ENCODE results near the gene SEC14L1. TPM values are rescaled to one million over a fixed set of nuclear protein-coding genes. Genes with fewer than 3 reads are reported as not detected.

SEC14L1 gene
- total RNA-seq, 1 donor from 2014 or later: 92.2 TPM

DNA sequence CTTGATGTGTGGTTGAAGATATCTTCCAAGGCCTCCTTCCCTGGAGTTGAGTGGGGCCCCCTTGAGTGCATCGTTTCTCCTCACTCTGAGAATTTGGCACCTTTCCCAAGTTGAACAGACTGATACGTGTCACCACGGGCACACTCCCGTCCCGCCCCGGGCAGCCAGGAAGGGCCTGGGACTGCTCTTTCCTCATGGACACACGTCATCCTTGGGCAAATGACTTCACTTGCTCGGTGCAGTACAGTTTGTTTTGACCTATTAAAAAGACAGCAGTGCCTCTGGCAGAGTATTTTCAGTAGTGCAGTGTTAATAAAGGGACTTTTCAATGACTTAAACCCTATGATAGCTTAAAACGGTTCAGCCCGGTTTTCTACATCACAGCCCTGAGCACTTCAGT, 59.9 kb downstream of the SEC14L1 start:
- no peak for DNase-seq (ENCODE audit: low spot score)
- H3K27me3 Mint-ChIP-seq (ENCODE audit: low read depth): no peaks in the 10 kb centered on the region
- no peak overlapping the region for H3K27ac Mint-ChIP-seq
- no peaks in the 10 kb centered on the region for H3K4me1 Mint-ChIP-seq (ENCODE audit: low read depth)
- peaks cover 85% of the 10 kb centered on the region for H3K36me3 Mint-ChIP-seq (ENCODE audit: low read depth)
- no peak overlapping the region for H3K4me3 Mint-ChIP-seq (ENCODE audit: low read depth)
- H3K9me3 Mint-ChIP-seq: no peaks in the 10 kb centered on the region
- intact Hi-C loops (cut with micrococcal nuclease): no loop called here

DNA sequence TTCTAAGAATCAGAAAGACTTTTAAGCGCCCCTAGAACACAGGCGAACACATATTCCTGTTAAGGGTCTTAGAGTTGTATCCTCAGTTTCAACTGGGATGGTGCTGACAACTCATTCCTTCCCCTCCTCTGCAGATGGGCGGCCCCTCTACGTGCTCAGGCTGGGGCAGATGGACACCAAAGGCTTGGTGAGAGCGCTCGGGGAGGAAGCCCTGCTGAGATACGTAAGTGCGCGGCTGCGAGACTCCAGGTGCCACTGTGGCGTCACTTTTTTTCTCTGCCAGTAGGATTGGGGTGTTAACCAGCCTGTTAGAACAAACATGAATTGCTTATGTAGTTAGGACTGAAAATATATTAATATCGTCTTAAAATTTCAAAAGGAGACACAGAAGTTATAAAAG, 62.7 kb downstream of the SEC14L1 start:
- Mint-ChIP-seq H3K9me3 (no peaks in the 10 kb centered on the region), H3K4me1 (ENCODE audit: low read depth) (no peaks in the 10 kb centered on the region), H3K4me3 (ENCODE audit: low read depth) (no peak overlapping the region), H3K27ac (no peak overlapping the region), H3K27me3 (ENCODE audit: low read depth) (no peaks in the 10 kb centered on the region), H3K36me3 (ENCODE audit: low read depth) (peaks cover 82% of the 10 kb centered on the region)
- intact Hi-C loops (cut with micrococcal nuclease): no loop called here
- no peak for DNase-seq (ENCODE audit: low spot score)

DNA sequence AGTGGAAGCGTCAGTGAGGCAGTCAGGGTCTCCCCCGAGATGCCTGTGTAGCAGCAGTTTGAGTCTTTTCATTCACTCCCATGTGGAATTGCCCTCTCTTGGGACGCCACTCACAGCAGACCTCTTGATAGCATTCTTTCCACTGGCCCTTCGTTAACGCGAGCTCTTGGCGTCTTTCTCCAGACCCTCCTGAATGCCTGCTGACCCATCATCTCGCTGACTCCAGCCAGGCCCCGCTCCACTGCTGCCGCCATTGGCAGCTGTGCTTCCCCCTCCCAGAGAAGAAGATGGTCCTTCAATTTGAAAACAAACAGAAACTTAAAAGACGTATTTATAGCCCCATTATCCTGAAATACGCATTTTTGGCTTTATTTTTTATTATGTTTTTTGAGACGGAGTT, 63.1 kb downstream of the SEC14L1 start:
- no peak overlapping the region for H3K4me3 Mint-ChIP-seq (ENCODE audit: low read depth)
- no peak overlapping the region for H3K27ac Mint-ChIP-seq
- no peaks in the 10 kb centered on the region for H3K9me3 Mint-ChIP-seq
- no peaks in the 10 kb centered on the region for H3K4me1 Mint-ChIP-seq (ENCODE audit: low read depth)
- intact Hi-C loops (cut with micrococcal nuclease): no loop called here
- no peaks in the 10 kb centered on the region for H3K27me3 Mint-ChIP-seq (ENCODE audit: low read depth)
- peaks cover 81% of the 10 kb centered on the region for H3K36me3 Mint-ChIP-seq (ENCODE audit: low read depth)
- no peak for DNase-seq (ENCODE audit: low spot score)

DNA sequence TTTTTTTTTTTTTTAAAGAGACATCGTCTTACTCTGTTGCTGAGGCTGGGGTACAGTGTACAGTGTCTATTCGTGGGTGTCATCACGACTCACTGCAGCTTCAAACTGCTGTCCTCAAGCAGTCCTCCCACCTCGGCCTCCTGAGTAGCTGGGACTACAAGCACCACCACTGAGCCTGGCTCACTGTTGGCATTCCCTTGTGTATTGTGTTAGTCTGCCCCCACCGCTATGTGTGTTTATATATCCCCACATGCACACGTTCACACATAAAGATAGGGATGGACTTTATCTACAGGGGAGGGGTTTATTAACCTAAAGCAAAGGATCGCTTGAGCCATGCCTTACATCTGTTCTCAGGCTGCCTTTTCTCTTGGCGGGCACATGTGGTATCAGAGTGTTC, 63.8 kb downstream of the SEC14L1 start:
- H3K27ac Mint-ChIP-seq: no peak overlapping the region
- no peaks in the 10 kb centered on the region for H3K9me3 Mint-ChIP-seq
- no peaks in the 10 kb centered on the region for H3K27me3 Mint-ChIP-seq (ENCODE audit: low read depth)
- H3K4me3 Mint-ChIP-seq (ENCODE audit: low read depth): no peak overlapping the region
- H3K4me1 Mint-ChIP-seq (ENCODE audit: low read depth): no peaks in the 10 kb centered on the region
- no peak for DNase-seq (ENCODE audit: low spot score)
- H3K36me3 Mint-ChIP-seq (ENCODE audit: low read depth): peaks cover 80% of the 10 kb centered on the region
- intact Hi-C loops (cut with micrococcal nuclease): no loop called here

DNA sequence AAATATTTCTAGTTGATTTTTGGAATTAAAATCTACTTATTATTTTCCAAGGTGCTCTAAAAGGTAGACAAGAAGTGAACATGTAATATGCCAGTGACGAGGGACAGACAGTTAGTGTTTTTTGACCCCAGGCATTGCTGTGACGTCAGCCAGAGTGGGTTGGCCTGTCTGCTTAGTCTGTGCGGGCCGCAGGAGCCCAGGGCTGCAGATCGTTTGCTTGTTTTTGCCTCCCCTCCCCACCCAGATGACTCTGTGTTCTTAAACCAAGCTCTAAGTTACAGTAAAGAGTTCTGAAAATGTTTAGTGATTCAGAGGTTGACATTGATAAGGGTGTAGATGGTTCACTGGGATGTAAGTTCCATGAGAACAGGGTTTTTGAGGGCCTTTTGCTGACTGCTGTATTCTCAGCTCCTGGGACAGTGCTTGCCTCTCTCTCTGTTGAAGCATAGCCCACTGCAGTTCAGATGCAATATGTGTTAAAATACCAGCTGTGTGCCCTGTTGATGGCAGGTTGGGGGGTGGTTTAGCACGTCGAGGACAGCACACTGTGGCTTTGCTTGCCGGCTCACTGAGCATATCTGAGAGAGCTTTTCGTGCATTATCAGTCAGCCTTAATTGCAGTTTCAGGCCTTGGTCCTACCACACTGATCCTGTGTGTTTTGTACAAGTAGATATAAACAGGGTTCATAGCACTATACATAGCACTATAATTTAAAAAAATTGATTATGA, 64.8 kb downstream of the SEC14L1 start:
- peaks cover 82% of the 10 kb centered on the region for H3K36me3 Mint-ChIP-seq (ENCODE audit: low read depth)
- H3K9me3 Mint-ChIP-seq: no peaks in the 10 kb centered on the region
- no peak overlapping the region for H3K27ac Mint-ChIP-seq
- DNase-seq (ENCODE audit: low spot score): no peak
- no peak overlapping the region for H3K4me3 Mint-ChIP-seq (ENCODE audit: low read depth)
- intact Hi-C loops (cut with micrococcal nuclease): no loop called here
- no peaks in the 10 kb centered on the region for H3K27me3 Mint-ChIP-seq (ENCODE audit: low read depth)
- H3K4me1 Mint-ChIP-seq (ENCODE audit: low read depth): no peaks in the 10 kb centered on the region

DNA sequence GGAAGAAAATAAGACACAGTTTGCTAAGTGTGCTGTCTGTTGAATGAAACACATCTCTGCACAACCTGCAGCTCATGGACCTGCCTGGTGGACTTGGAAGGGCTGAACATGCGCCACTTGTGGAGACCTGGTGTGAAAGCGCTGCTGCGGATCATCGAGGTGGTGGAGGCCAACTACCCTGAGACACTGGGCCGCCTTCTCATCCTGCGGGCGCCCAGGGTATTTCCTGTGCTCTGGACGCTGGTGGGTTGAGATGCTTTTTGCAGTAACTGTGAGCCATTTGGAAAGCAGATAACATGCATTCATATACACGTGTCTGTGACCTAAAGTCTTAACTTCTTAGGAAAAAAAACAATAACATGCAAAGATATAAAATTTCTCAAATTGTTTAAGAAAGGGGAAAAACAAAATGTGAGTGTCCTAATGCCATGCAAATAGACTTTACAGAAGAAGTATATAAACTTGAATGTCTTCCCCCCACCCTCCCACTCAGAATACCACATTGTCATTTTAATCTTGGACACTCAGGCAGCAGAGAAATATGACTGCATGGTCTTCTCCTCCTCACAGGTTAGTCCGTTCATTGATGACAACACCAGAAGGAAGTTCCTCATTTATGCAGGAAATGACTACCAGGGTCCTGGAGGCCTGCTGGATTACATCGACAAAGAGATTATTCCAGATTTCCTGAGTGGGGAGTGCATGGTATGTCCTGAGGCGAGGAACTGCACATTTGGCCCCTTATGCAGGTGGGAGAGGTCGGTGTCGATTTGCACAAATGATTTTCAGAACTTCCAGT, 65.6 kb downstream of the SEC14L1 start:
- no peaks in the 10 kb centered on the region for H3K4me1 Mint-ChIP-seq (ENCODE audit: low read depth)
- no peak overlapping the region for H3K4me3 Mint-ChIP-seq (ENCODE audit: low read depth)
- intact Hi-C loops (cut with micrococcal nuclease): no loop called here
- H3K36me3 Mint-ChIP-seq (ENCODE audit: low read depth): peaks cover 80% of the 10 kb centered on the region
- no peak overlapping the region for H3K27ac Mint-ChIP-seq
- H3K9me3 Mint-ChIP-seq: no peaks in the 10 kb centered on the region
- no peaks in the 10 kb centered on the region for H3K27me3 Mint-ChIP-seq (ENCODE audit: low read depth)
- no peak for DNase-seq (ENCODE audit: low spot score)

DNA sequence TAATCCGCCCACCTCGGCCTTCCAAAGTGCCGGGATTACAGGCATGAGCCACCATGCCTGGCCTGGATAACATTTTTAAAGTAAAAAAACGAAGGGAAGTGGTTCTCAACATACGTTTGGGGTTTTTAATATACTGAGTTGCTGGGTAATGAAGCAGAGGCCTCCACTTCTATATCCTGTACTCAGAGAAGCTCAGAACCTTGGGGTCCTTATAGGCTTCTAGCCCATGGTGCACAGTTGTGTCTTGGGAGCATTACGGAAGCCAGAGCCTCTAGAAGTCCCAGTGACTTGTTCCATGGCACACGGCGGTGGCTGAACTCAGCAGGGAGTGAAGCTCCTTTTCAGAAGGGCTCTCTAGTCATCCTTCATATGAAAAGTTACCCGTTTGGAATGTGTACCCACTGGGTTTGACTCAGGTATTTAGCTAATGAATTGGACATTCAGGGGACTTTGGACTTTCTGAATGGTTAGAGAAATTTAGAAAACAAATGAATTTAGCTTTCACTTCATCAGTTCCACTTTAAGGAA, 67.0 kb downstream of the SEC14L1 start:
- Mint-ChIP-seq H3K4me3 (ENCODE audit: low read depth) (no peak overlapping the region), H3K27me3 (ENCODE audit: low read depth) (no peaks in the 10 kb centered on the region), H3K4me1 (ENCODE audit: low read depth) (no peaks in the 10 kb centered on the region), H3K27ac (no peak overlapping the region), H3K9me3 (no peaks in the 10 kb centered on the region), H3K36me3 (ENCODE audit: low read depth) (peaks cover 84% of the 10 kb centered on the region)
- intact Hi-C loops (cut with micrococcal nuclease): no loop called here
- DNase-seq (ENCODE audit: low spot score): no peak

DNA sequence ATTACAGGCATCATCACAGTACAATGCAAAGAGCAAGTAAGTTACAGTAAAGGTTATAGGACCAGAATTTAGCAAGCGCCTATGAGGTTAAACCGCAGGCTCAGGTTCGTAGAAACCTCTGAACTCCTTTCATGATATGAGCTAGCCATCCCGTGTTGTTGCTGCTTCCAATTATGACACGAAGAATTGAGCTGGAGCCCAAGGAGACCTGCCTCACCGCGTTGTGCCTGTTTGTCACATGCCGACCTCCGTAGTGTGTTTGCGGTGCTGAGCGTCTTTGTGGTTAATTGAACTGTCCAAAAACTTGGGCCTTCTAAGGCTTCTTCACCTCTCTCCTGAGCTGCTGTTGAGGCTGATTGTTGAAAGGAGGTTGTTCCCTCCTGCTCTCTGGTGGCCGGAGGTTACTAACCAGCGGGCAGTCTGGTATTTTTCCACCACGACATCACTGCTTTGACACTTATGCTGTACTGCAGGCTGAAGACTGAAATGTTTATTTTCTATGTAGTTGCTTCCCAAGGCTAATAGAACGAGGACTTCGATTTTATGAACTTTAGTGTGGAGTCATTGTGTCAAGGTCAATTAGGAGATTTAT, 67.5 kb downstream of the SEC14L1 start:
- Mint-ChIP-seq H3K9me3 (no peaks in the 10 kb centered on the region), H3K4me1 (ENCODE audit: low read depth) (no peaks in the 10 kb centered on the region), H3K4me3 (ENCODE audit: low read depth) (no peak overlapping the region), H3K27me3 (ENCODE audit: low read depth) (no peaks in the 10 kb centered on the region), H3K27ac (no peak overlapping the region), H3K36me3 (ENCODE audit: low read depth) (peaks cover 80% of the 10 kb centered on the region)
- no peak for DNase-seq (ENCODE audit: low spot score)
- intact Hi-C loops (cut with micrococcal nuclease): no loop called here

DNA sequence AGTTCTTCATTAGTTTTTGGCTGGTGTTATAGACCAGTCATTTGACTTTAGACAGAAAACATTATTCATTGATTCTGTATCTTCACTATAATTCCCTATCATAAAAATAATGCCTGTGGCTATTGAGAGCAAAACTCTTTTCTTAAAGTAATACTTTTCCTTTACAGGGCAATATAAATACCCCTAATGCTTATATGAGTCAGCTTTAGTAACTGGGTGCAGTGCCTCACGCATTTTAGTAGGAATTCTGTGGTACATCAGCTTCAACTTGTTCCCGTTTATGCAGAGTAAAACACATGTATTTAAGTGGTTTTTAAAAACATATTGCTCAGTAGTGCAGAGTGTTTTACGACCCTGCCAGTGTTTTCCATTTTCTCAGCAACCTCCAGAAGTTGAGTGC, 68.1 kb downstream of the SEC14L1 start:
- intact Hi-C loops (cut with micrococcal nuclease): no loop called here
- no peak for DNase-seq (ENCODE audit: low spot score)
- Mint-ChIP-seq H3K4me3 (ENCODE audit: low read depth) (no peak overlapping the region), H3K27me3 (ENCODE audit: low read depth) (no peaks in the 10 kb centered on the region), H3K36me3 (ENCODE audit: low read depth) (peaks cover 76% of the 10 kb centered on the region), H3K27ac (no peak overlapping the region), H3K4me1 (ENCODE audit: low read depth) (no peaks in the 10 kb centered on the region), H3K9me3 (no peaks in the 10 kb centered on the region)

DNA sequence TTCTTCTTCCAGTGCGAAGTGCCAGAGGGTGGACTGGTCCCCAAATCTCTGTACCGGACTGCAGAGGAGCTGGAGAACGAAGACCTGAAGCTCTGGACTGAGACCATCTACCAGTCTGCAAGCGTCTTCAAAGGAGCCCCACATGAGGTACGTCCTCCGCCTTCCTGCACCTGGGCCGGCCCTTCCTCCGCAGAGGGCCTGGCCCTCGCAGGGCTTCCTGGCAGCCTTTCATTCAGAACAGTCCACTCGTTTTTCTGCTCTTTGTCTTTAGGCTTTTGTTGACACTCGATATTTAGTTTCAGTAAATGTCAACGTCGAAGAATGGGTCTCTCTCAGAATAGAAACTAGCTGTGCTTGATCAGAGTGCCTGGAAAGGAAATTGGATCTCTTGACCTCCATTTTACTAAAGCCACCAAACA, 68.6 kb downstream of the SEC14L1 start:
- peaks cover 80% of the 10 kb centered on the region for H3K36me3 Mint-ChIP-seq (ENCODE audit: low read depth)
- DNase-seq (ENCODE audit: low spot score): no peak
- H3K27me3 Mint-ChIP-seq (ENCODE audit: low read depth): no peaks in the 10 kb centered on the region
- H3K27ac Mint-ChIP-seq: no peak overlapping the region
- no peaks in the 10 kb centered on the region for H3K4me1 Mint-ChIP-seq (ENCODE audit: low read depth)
- H3K4me3 Mint-ChIP-seq (ENCODE audit: low read depth): no peak overlapping the region
- intact Hi-C loops (cut with micrococcal nuclease): no loop called here
- no peaks in the 10 kb centered on the region for H3K9me3 Mint-ChIP-seq

DNA sequence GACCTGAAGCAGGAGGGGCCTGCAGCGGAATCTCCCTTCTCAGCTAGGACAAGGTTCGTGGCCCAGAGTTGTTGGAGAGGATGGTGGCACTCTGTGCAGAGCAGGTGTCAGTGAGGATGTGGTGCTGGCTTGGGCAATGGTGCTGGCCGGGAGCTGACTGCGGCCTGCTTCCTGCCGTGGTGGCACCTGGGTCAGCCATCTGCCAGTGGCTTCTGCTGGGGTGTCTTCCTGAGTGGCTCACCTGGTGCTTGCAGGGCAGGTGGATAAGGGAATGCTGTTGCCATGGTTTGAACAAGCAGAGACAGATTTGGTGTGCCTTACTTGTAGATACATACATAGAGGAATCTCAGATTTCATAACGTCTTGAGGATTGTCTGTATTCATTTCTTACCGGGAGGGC, 69.6 kb downstream of the SEC14L1 start:
- intact Hi-C loops (cut with micrococcal nuclease): no loop called here
- H3K27me3 Mint-ChIP-seq (ENCODE audit: low read depth): no peaks in the 10 kb centered on the region
- H3K4me3 Mint-ChIP-seq (ENCODE audit: low read depth): no peak overlapping the region
- H3K36me3 Mint-ChIP-seq (ENCODE audit: low read depth): peaks cover 80% of the 10 kb centered on the region
- H3K9me3 Mint-ChIP-seq: no peaks in the 10 kb centered on the region
- peak overlapping the region; percentile 25 for H3K27ac Mint-ChIP-seq
- H3K4me1 Mint-ChIP-seq (ENCODE audit: low read depth): no peaks in the 10 kb centered on the region
- no peak for DNase-seq (ENCODE audit: low spot score)

DNA sequence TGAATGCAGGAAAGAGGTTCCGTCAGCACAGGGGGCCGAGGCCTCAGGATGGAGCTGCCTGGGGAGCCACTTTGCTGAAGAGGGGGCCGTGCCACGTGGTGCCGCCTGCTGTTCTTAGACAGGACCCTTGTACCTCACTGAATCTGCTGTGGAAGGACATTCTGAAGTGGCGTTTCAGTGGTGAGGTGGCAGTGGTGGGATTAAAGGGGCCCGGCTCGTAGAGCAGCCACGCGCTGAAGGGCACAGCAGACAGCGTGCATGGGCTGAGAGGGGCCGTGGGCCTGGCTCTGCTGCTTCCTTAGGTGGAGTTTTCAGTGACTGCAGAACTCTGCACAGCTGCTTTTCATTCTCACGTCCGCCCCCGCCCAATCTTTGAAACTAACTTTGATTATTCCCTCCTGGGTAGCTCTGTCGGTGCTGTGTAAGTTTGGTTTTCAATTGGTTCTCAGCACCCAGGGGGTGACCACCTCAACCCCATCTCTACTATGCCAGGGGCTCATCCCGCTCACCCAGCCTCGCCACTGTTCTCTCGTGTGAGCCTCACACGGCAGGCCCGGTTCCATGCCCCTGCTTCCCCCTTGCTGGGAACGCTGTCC, 70.3 kb downstream of the SEC14L1 start:
- intact Hi-C loops (cut with micrococcal nuclease): no loop called here
- Mint-ChIP-seq H3K4me3 (ENCODE audit: low read depth) (no peak overlapping the region), H3K4me1 (ENCODE audit: low read depth) (no peaks in the 10 kb centered on the region), H3K27ac (no peak overlapping the region), H3K27me3 (ENCODE audit: low read depth) (no peaks in the 10 kb centered on the region), H3K36me3 (ENCODE audit: low read depth) (peaks cover 76% of the 10 kb centered on the region), H3K9me3 (no peaks in the 10 kb centered on the region)
- DNase-seq (ENCODE audit: low spot score): no peak

DNA sequence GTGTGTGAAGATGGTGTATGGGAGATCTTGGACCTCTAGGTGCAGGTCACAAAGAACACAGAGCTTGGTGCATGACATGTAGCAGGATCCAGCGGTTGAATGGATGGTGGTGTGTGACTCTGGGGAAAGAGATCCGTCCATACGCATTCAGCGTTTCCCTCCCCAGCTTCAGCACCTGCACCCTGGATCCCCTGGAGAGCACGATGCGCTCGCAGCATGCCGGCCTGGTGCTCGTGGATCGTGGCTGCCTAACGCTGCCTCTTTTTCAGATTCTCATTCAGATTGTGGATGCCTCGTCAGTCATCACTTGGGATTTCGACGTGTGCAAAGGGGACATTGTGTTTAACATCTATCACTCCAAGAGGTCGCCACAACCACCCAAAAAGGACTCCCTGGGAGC, 70.9 kb downstream of the SEC14L1 start:
- Mint-ChIP-seq H3K27ac (no peak overlapping the region), H3K27me3 (ENCODE audit: low read depth) (no peaks in the 10 kb centered on the region), H3K4me3 (ENCODE audit: low read depth) (no peak overlapping the region), H3K36me3 (ENCODE audit: low read depth) (peaks cover 74% of the 10 kb centered on the region), H3K4me1 (ENCODE audit: low read depth) (no peaks in the 10 kb centered on the region), H3K9me3 (no peaks in the 10 kb centered on the region)
- intact Hi-C loops (cut with micrococcal nuclease): no loop called here
- no peak for DNase-seq (ENCODE audit: low spot score)
